Transverse colon (tissue), 4 donors: ENCODE measurements around the gene TMEM117. TPM values are rescaled to one million over a fixed set of nuclear protein-coding genes. Genes with fewer than 3 reads are reported as not detected.

Experiments
- DNase-seq: peaks from one replicate; pipeline ENCODE4 v3.0.0-alpha.2; 2019
- H3K27ac ChIP-seq, 4 donors: fragments of 200-600 bp; sonication (generic); 2 replicates each; pipeline ENCODE4 v1.5.1; 2016 to 2018; ENCODE audit warnings: inconsistent platforms in 4 of 4
- H3K27me3 ChIP-seq: fragments of 200-600 bp; sonication (generic); 2 replicates; pipeline ENCODE4 v1.5.1; 2017; ENCODE audit warnings: inconsistent platforms
- H3K36me3 ChIP-seq, 4 donors: fragments of 200-600 bp; sonication (generic); 2 replicates each; pipeline ENCODE4 v1.5.1; 2017 to 2019; ENCODE audit warnings: inconsistent platforms in 4 of 4
- H3K4me1 ChIP-seq, 4 donors: fragments of 200-600 bp; sonication (generic); 2 replicates each; pipeline ENCODE4 v1.5.1; 2017 to 2020; ENCODE audit warnings: inconsistent platforms in 4 of 4
- H3K4me3 ChIP-seq, 4 donors: fragments of 200-600 bp; sonication (generic); 1 replicate in 1 of 4; 2 replicates in 3 of 4; pipeline versions ENCODE4 v1.5.1 to v1.6.1; 2017 to 2019; ENCODE audit warnings: inconsistent platforms in 4 of 4
- H3K9me3 ChIP-seq, 2 donors: fragments of 200-600 bp; sonication (generic); 2 replicates each; pipeline ENCODE4 v1.5.1; 2017 to 2019; ENCODE audit warnings: inconsistent platforms in 2 of 2
- EP300 ChIP-seq: sonication (generic); formaldehyde crosslinking; IDR thresholded peaks from one replicate; pipeline ENCODE4 v1.6.1; 2017; ENCODE audit warnings: antibody characterized with exemption, low read depth
- POLR2A ChIP-seq: fragments of 450-650 bp; IDR thresholded peaks from one replicate; pipeline ENCODE4 v1.6.1; 2016; ENCODE audit warnings: antibody characterized with exemption, mild to moderate bottlenecking, moderate library complexity
- POLR2AphosphoS5 ChIP-seq, 3 donors: sonication (generic); formaldehyde crosslinking; IDR thresholded peaks; one replicate each; pipeline ENCODE4 v1.6.1; 2016; ENCODE audit warnings: antibody characterized with exemption in 3 of 3
- WGBS, 2 donors: methylation state at CpG; one replicate each; pipeline ENCODE4 v1.1.5; 2018; ENCODE audit warnings: low coverage in 1 of 2; 5-methylcytosine and 5-hydroxymethylcytosine counted together
- in situ Hi-C, 4 donors: fragments of 200-750 bp; cut with MboI; loops; one replicate each; pipeline versions ENCODE4 v1.15.0 to v1.15.1; 2017; ENCODE audit warnings: low sequenced_read_pairs in 3 of 4, low pct_ligation_motif_present in 1 of 4, low pct_unique_long_range_greater_than_20kb in 1 of 4
- intact Hi-C: fragments of 100-400 bp; cut with DNase I; formaldehyde crosslinking; loops from one replicate; pipeline ENCODE4 v1.15.1; 2023; ENCODE audit warnings: low total_unique reads
- total RNA-seq, 4 donors: library from RNA; depleted of rRNA; stranded (reverse); fragments of >200 nt; gene quantifications; one replicate each; pipeline ENCODE4 v1.1.0, GENCODE V29; 2016
- TF ChIP-seq, protein P1 (sequence below), 5 experiments: fragments of 200-600 bp in 3 of 5; fragments of 450-650 bp in 2 of 5; sonication (generic) in 3 of 5; IDR thresholded peaks; 1 replicate in 2 of 5; 2 replicates in 3 of 5; pipeline ENCODE4 v1.5.1; 2016 to 2017; ENCODE audit warnings: antibody characterized with exemption in 5 of 5, inconsistent platforms in 3 of 5, mild to moderate bottlenecking in 2 of 5, moderate library complexity in 1 of 5

Gene TMEM117
- total RNA-seq, 4 donors from 2014 or later = 0.40 to 92.8 (median 25.6) TPM

DNA sequence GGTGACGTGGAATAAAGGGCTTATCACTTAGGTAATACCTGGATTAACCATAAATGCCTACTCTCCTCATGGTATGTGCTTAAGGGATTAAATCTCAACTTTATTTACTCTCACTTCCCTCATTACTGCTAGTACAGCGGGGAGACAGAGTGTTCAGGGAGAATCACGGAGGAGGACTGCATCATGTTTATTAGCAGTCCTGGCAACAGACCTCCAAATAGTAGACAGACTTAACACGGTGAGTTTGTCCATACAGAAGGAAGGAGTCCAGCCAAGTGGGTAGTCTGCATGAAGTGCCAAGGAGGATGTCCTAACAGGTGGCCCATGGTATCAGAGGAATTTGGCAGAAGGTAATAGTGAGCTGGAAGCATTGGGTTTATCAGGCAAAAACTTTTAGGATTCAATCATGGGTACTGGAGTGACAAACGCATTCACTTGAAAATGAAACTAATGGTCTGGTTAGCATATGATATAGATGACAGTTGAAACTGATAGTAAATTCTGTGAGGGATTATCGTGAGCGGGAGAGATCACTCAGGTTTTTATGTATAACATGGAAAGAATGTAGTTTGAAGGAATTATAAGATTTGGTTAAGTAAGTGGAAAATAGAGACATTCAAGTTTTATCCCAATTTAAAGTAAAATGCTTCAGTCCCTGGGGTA lies 471.8 kb downstream of the TMEM117 start:
- Histone ChIP-seq H3K36me3 (no peaks in the 10 kb centered on the region), H3K4me1 (no peaks in the 10 kb centered on the region), H3K27ac (no peak overlapping the region), H3K4me3 (no peak overlapping the region), H3K27me3 (no peaks in the 10 kb centered on the region), H3K9me3 (peaks cover 4 to 9% of the 10 kb centered on the region in 2 donors)
- intact Hi-C loops = no loop called here
- DNase-seq = no peak
- no peak for TF ChIP-seq EP300
- TF ChIP-seq, protein P1, sequence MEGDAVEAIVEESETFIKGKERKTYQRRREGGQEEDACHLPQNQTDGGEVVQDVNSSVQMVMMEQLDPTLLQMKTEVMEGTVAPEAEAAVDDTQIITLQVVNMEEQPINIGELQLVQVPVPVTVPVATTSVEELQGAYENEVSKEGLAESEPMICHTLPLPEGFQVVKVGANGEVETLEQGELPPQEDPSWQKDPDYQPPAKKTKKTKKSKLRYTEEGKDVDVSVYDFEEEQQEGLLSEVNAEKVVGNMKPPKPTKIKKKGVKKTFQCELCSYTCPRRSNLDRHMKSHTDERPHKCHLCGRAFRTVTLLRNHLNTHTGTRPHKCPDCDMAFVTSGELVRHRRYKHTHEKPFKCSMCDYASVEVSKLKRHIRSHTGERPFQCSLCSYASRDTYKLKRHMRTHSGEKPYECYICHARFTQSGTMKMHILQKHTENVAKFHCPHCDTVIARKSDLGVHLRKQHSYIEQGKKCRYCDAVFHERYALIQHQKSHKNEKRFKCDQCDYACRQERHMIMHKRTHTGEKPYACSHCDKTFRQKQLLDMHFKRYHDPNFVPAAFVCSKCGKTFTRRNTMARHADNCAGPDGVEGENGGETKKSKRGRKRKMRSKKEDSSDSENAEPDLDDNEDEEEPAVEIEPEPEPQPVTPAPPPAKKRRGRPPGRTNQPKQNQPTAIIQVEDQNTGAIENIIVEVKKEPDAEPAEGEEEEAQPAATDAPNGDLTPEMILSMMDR (IDR thresholded peaks at IDR 0.05) = no peak
- TF ChIP-seq POLR2AphosphoS5 (IDR thresholded peaks at IDR 0.05) = no peak
- no peak for TF ChIP-seq POLR2A
- WGBS, 2 donors = 76 to 79% methylated on average over 7 of the region's 7 CpGs
- in situ Hi-C loops = no loop called here

DNA sequence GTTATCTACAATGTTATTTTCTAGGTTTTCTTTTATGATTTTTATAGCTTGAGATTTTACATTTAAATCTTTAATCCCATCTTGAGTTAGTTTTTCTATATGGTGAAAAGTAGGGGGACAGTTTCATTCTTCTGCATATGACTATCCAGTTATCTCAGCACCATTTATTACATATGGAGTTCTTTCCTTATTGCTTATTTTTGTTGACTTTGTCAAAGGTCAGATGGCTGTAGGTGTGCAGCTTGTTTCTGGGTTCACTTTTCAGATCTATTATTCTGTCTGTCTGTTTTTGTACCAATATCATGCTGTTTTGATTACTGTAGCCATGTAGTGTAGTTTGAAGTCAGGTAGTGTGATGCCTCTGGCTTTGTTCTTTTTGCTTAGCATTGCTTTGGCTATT lies 477.3 kb downstream of the TMEM117 start:
- in situ Hi-C loops (no loop called here), intact Hi-C loops (no loop called here)
- H3K36me3 ChIP-seq = no peaks in the 10 kb centered on the region
- DNase-seq = no peak
- no peak overlapping the region for H3K4me3 ChIP-seq
- no peaks in the 10 kb centered on the region for H3K27me3 ChIP-seq
- TF ChIP-seq, protein P1 (IDR thresholded peaks at IDR 0.05) = no peak
- no peak for TF ChIP-seq POLR2AphosphoS5 (IDR thresholded peaks at IDR 0.05)
- no peak for TF ChIP-seq EP300
- TF ChIP-seq POLR2A = no peak
- H3K9me3 ChIP-seq = peaks cover 4 to 13% of the 10 kb centered on the region in 2 donors
- no peaks in the 10 kb centered on the region for H3K4me1 ChIP-seq
- H3K27ac ChIP-seq = no peak overlapping the region

DNA sequence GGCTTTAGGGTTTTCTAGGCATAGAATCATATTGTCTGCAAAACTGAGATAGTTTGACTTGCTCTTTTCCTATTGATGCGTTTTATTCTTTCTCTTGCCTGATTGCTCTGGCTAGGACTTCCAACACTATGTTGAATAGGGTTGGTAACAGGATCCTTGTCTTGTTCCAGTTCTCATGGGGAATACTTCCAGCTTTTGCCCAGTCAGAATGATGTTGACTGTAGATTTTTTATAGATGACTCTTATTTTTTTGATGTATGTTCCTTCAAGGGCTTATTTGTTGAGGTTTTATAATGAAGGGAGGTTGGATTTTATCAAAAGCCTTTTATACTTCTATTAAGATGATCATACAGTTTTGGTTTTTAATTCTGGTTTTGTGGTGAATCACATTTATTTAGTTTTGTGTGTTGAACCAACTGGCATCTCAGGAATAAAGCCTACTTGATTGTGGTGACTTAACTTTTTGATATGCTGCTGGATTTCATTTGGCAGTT lies 478.2 kb downstream of the TMEM117 start:
- DNase-seq = no peak
- H3K4me3 ChIP-seq = no peak overlapping the region
- no peaks in the 10 kb centered on the region for H3K36me3 ChIP-seq
- peaks cover 4 to 13% of the 10 kb centered on the region in 2 donors for H3K9me3 ChIP-seq
- TF ChIP-seq POLR2AphosphoS5 (IDR thresholded peaks at IDR 0.05) (no peak), EP300 (no peak), POLR2A (no peak)
- TF ChIP-seq, protein P1 (IDR thresholded peaks at IDR 0.05) = no peak
- no peaks in the 10 kb centered on the region for H3K4me1 ChIP-seq
- in situ Hi-C loops = no loop called here
- no peaks in the 10 kb centered on the region for H3K27me3 ChIP-seq
- no peak overlapping the region for H3K27ac ChIP-seq
- intact Hi-C loops = no loop called here
- WGBS, 2 donors = 94 to 100% methylated on average over 1 of the region's 1 CpG

DNA sequence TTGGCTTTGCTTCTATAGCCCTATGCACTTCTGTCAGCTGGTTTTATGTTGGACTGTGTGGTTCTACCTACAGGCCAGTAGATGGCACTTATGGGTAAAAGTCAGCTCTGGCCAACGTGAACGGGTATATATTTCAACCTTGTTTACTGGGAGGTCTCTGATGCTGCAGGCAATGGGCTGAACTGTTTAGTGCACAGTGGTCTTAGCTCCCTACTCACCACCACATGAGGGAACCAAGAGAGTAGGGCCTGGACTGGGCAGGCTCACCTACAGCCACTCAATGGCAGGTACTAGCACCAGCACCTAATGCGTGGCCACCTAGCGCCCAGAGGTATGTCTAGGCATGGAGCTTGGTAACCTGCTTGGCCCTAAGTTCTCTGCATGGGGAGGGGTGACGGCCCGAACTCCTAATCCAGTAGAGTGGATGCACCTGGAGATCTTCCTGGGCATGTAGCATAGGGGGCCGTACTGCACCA lies 481.8 kb downstream of the TMEM117 start:
- 77% methylated on average over 7 of the region's 7 CpGs; no CpG with 5 or more reads in 1 of the 2 donors for WGBS, 2 donors
- Histone ChIP-seq H3K4me3 (no peak overlapping the region), H3K36me3 (no peaks in the 10 kb centered on the region), H3K4me1 (no peaks in the 10 kb centered on the region), H3K9me3 (peaks cover 0 to 6% of the 10 kb centered on the region in 2 donors), H3K27me3 (no peaks in the 10 kb centered on the region), H3K27ac (no peak overlapping the region)
- in situ Hi-C loops = no loop called here
- no peak for DNase-seq
- intact Hi-C loops = no loop called here
- no peak for TF ChIP-seq POLR2AphosphoS5 (IDR thresholded peaks at IDR 0.05)
- no peak for TF ChIP-seq POLR2A
- TF ChIP-seq EP300 = no peak
- TF ChIP-seq, protein P1 (IDR thresholded peaks at IDR 0.05) = peak in 4 of 5 experiments; percentile 25 to 32 (median 28)
